Kidney epithelial cell (primary cell): ENCODE data around the gene ADD2. TPM values are rescaled to one million over a fixed set of nuclear protein-coding genes. Genes with fewer than 3 reads are reported as not detected.

Source experiments
- DNase-seq: peaks from one replicate; pipeline ENCODE4 v3.0.0-alpha.2; 2010; ENCODE audit warnings: low read depth
- H3K27me3 ChIP-seq: 2 replicates; pipeline ENCODE4 v1.6.0; 2011; ENCODE audit warnings: low read length; ENCODE audit not compliant: control insufficient read depth, insufficient read depth
- H3K36me3 ChIP-seq: 2 replicates; pipeline ENCODE4 v1.5.1; 2011; ENCODE audit warnings: low read length; ENCODE audit not compliant: control insufficient read depth, insufficient read depth
- H3K4me3 ChIP-seq: 2 replicates; pipeline ENCODE4 v1.5.1; 2011; ENCODE audit warnings: low read depth, mild to moderate bottlenecking, control low read depth, low read length
- CTCF ChIP-seq: IDR thresholded peaks from 2 replicates; pipeline ENCODE4 v1.5.1; 2011; ENCODE audit warnings: mild to moderate bottlenecking, moderate library complexity, low read length, control low read depth, inconsistent platforms; ENCODE audit not compliant: insufficient read depth, poor library complexity, severe bottlenecking
- total RNA-seq: library from RNA; depleted of rRNA; stranded (reverse); fragments of >200 nt; gene quantifications from 2 replicates; pipeline ENCODE4 v1.2.3, GENCODE V29; 2015

Gene ADD2
- total RNA-seq, 1 donor from 2014 or later: 9.9 TPM

GRCh38 chr2:70686577-70687460 lies 81.2 kb downstream of the ADD2 start:
- peak; percentile 35 for TF ChIP-seq CTCF
- no peaks in the 10 kb centered on the region for H3K27me3 ChIP-seq
- no peak for DNase-seq

GRCh38 chr2:70685771-70686171 lies 82.2 kb downstream of the ADD2 start:
- Histone ChIP-seq H3K4me3 (no peak overlapping the region), H3K36me3 (no peaks in the 10 kb centered on the region), H3K27me3 (no peaks in the 10 kb centered on the region)
- TF ChIP-seq CTCF: no peak
- no peak for DNase-seq

More at GRCh38 chr2:70686577-70687460, 81.2 kb downstream of the ADD2 start:
- Histone ChIP-seq H3K4me3 (no peak overlapping the region), H3K36me3 (no peaks in the 10 kb centered on the region)

GRCh38 chr2:70684846-70685622 lies 83.0 kb downstream of the ADD2 start:
- H3K4me3 ChIP-seq: no peak overlapping the region
- DNase-seq: no peak
- no peaks in the 10 kb centered on the region for H3K36me3 ChIP-seq

GRCh38 chr2:70683455-70683854 lies 84.5 kb downstream of the ADD2 start:
- no peak for TF ChIP-seq CTCF
- no peaks in the 10 kb centered on the region for H3K36me3 ChIP-seq
- DNase-seq: no peak
- H3K4me3 ChIP-seq: no peak overlapping the region
- no peaks in the 10 kb centered on the region for H3K27me3 ChIP-seq

More at GRCh38 chr2:70684846-70685622, 83.0 kb downstream of the ADD2 start:
- no peaks in the 10 kb centered on the region for H3K27me3 ChIP-seq
- TF ChIP-seq CTCF: no peak

- no peak for DNase-seq
- Histone ChIP-seq H3K36me3 (no peaks in the 10 kb centered on the region), H3K4me3 (no peak overlapping the region), H3K27me3 (no peaks in the 10 kb centered on the region)
- no peak for TF ChIP-seq CTCF
Measured at GRCh38 chr2:70680735-70681134, 87.3 kb downstream of the ADD2 start.
